H9 (cell line): ENCODE data around the gene PIM3. TPM values are rescaled to one million over a fixed set of nuclear protein-coding genes. Genes with fewer than 3 reads are reported as not detected.

Experiments
- DNase-seq: peaks from one replicate; pipeline ENCODE4 v3.0.0-alpha.2; 2017
- H2AFZ ChIP-seq: one replicate; pipeline ENCODE4 v1.6.1; 2013; ENCODE audit warnings: mild to moderate bottlenecking, low read length, control low read depth, moderate library complexity
- H2AK5ac ChIP-seq: 2 replicates; pipeline ENCODE4 v1.6.1; 2013; ENCODE audit warnings: low read length, control low read depth, mixed read lengths; ENCODE audit not compliant: insufficient read length
- H2BK120ac ChIP-seq: one replicate; pipeline ENCODE4 v1.6.1; 2013; ENCODE audit warnings: low read depth, mild to moderate bottlenecking, low read length, control low read depth, inconsistent platforms; ENCODE audit not compliant: poor library complexity, severe bottlenecking
- H2BK12ac ChIP-seq: 2 replicates; pipeline ENCODE4 v1.6.1; 2013; ENCODE audit warnings: low read length, control low read depth, mixed read lengths, low read depth; ENCODE audit not compliant: insufficient read length
- H2BK15ac ChIP-seq: 2 replicates; pipeline ENCODE4 v1.6.1; 2013; ENCODE audit warnings: low read depth, low read length, control low read depth
- H2BK20ac ChIP-seq: one replicate; pipeline ENCODE4 v1.6.1; 2013; ENCODE audit warnings: low read depth, mild to moderate bottlenecking, low read length, control low read depth, inconsistent platforms; ENCODE audit not compliant: poor library complexity, severe bottlenecking
- H2BK5ac ChIP-seq: 2 replicates; pipeline ENCODE4 v1.6.1; 2013; ENCODE audit warnings: low read length, control low read depth, mixed read lengths; ENCODE audit not compliant: insufficient read length
- H3K14ac ChIP-seq: 2 replicates; pipeline ENCODE4 v1.6.1; 2013; ENCODE audit warnings: low read length, control low read depth; ENCODE audit not compliant: insufficient read depth
- H3K18ac ChIP-seq: 2 replicates; pipeline ENCODE4 v1.6.1; 2013; ENCODE audit warnings: low read depth, mild to moderate bottlenecking, mixed read lengths, low read length, control low read depth; ENCODE audit not compliant: insufficient read length
- H3K23ac ChIP-seq: 2 replicates; pipeline ENCODE4 v1.6.1; 2013; ENCODE audit warnings: low read length, control low read depth, mixed read lengths, low read depth; ENCODE audit not compliant: insufficient read length
- H3K23me2 ChIP-seq: 2 replicates; pipeline ENCODE4 v1.6.1; 2013; ENCODE audit warnings: low read depth, mild to moderate bottlenecking, mixed read lengths, low read length, control low read depth; ENCODE audit not compliant: insufficient read length, poor library complexity, severe bottlenecking
- H3K27ac ChIP-seq: 2 replicates; pipeline ENCODE4 v1.5.1; 2013; ENCODE audit warnings: low read length, control low read depth, mixed read lengths, low read depth; ENCODE audit not compliant: insufficient read length
- H3K27me3 ChIP-seq: 2 replicates; pipeline ENCODE4 v1.6.1; 2013; ENCODE audit warnings: low read length, control low read depth, inconsistent platforms; ENCODE audit not compliant: insufficient read depth
- H3K4ac ChIP-seq: 2 replicates; pipeline ENCODE4 v1.6.1; 2013; ENCODE audit warnings: low read depth, mild to moderate bottlenecking, control low read depth, inconsistent platforms, low read length, moderate library complexity
- H3K4me1 ChIP-seq: 2 replicates; pipeline ENCODE4 v1.6.1; 2013; ENCODE audit warnings: low read length, control low read depth, inconsistent platforms; ENCODE audit not compliant: insufficient read depth
- H3K4me2 ChIP-seq: 2 replicates; pipeline ENCODE4 v1.6.1; 2013; ENCODE audit warnings: low read length, control low read depth, mixed read lengths; ENCODE audit not compliant: insufficient read length, insufficient read depth
- H3K56ac ChIP-seq: 2 replicates; pipeline ENCODE4 v1.6.1; 2013; ENCODE audit warnings: low read depth, mild to moderate bottlenecking, mixed read lengths, low read length, control low read depth; ENCODE audit not compliant: insufficient read length
- H3K79me1 ChIP-seq: 2 replicates; pipeline ENCODE4 v1.6.1; 2013; ENCODE audit warnings: low read depth, mild to moderate bottlenecking, moderate library complexity, low read length, control low read depth, inconsistent platforms; ENCODE audit not compliant: insufficient read depth, poor library complexity, severe bottlenecking
- H3K79me2 ChIP-seq: 2 replicates; pipeline ENCODE4 v1.6.1; 2013; ENCODE audit warnings: low read length, control low read depth, inconsistent platforms; ENCODE audit not compliant: insufficient read depth
- H3K9ac ChIP-seq: 2 replicates; pipeline ENCODE4 v1.6.1; 2013; ENCODE audit warnings: low read length, control low read depth, mixed read lengths; ENCODE audit not compliant: insufficient read length; ENCODE audit errors: extremely low read depth
- H3K9me3 ChIP-seq: one replicate; pipeline ENCODE4 v1.6.1; 2013; ENCODE audit warnings: low read depth, low read length, inconsistent platforms; ENCODE audit not compliant: control insufficient read depth
- H3T11ph ChIP-seq: one replicate; pipeline ENCODE4 v1.6.1; 2013; ENCODE audit warnings: mild to moderate bottlenecking, low read length, control low read depth, inconsistent platforms
- H4K20me1 ChIP-seq: one replicate; pipeline ENCODE4 v1.6.1; 2013; ENCODE audit not compliant: control insufficient read depth, insufficient read length, insufficient read depth
- H4K5ac ChIP-seq: 2 replicates; pipeline ENCODE4 v1.6.1; 2013; ENCODE audit warnings: low read depth, mild to moderate bottlenecking, mixed read lengths, low read length, control low read depth; ENCODE audit not compliant: insufficient read length
- H4K8ac ChIP-seq: replicated peaks from 2 replicates; pipeline ENCODE4 v1.6.1; 2013; ENCODE audit warnings: low read length, control low read depth, mixed read lengths, low read depth; ENCODE audit not compliant: insufficient read length
- H4K91ac ChIP-seq: 2 replicates; pipeline ENCODE4 v1.6.1; 2013; ENCODE audit warnings: low read depth, mild to moderate bottlenecking, moderate library complexity, mixed read lengths, low read length, control low read depth; ENCODE audit not compliant: insufficient read length
- H3K27ac Mint-ChIP-seq, 3 experiments: 2 replicates in 2 of 3; 3 replicates in 1 of 3; pipeline ENCODE4 v1.8.0; 2020 to 2021; ENCODE audit warnings: mixed read lengths in 3 of 3, mild to moderate bottlenecking in 1 of 3, moderate library complexity in 1 of 3
- H3K27me3 Mint-ChIP-seq: 2 replicates; pipeline ENCODE4 v1.8.0; 2021; ENCODE audit warnings: low read depth, mild to moderate bottlenecking, moderate library complexity, mixed read lengths
- H3K36me3 Mint-ChIP-seq, 3 experiments: 2 replicates in 2 of 3; 3 replicates in 1 of 3; pipeline ENCODE4 v1.8.0; 2020 to 2021; ENCODE audit warnings: low read depth in 3 of 3, mixed read lengths in 3 of 3; ENCODE audit not compliant: insufficient read depth in 1 of 3
- H3K4me1 Mint-ChIP-seq, 2 experiments: 2 replicates each; pipeline ENCODE4 v1.8.0; 2020; ENCODE audit warnings: mixed read lengths in 2 of 2
- H3K4me3 Mint-ChIP-seq, 2 experiments: 2 replicates in 1 of 2; 3 replicates in 1 of 2; pipeline ENCODE4 v1.8.0; 2020 to 2021; ENCODE audit warnings: mild to moderate bottlenecking in 2 of 2, mixed read lengths in 2 of 2, moderate library complexity in 1 of 2
- H3K9me3 Mint-ChIP-seq, 2 experiments: 2 replicates in 1 of 2; 3 replicates in 1 of 2; pipeline ENCODE4 v1.8.0; 2020; ENCODE audit warnings: mild to moderate bottlenecking in 2 of 2, mixed read lengths in 2 of 2, moderate library complexity in 1 of 2
- CTCF ChIP-seq: fragments of 200-600 bp; sonication (generic); conservative IDR thresholded peaks from 3 replicates; pipeline ENCODE4 v1.8.0; 2021; ENCODE audit warnings: antibody characterized with exemption, mild to moderate bottlenecking
- WGBS: extraction: QIAGEN DNeasy Blood & Tissue Kit; methylation state at CpG from one replicate; pipeline ENCODE4 v1.1.7; 2013; ENCODE audit warnings: missing lambda C conversion rate, low lambda C conversion rate, mixed read lengths; ENCODE audit not compliant: insufficient read length; ENCODE audit errors: extremely low coverage; 5-methylcytosine and 5-hydroxymethylcytosine counted together
- total RNA-seq: library from RNA; stranded (reverse); gene quantifications from 2 replicates; pipeline ENCODE4 v1.2.1, GENCODE V29; 2021

The PIM3 gene
- total RNA-seq, 1 experiment from 2014 or later = 43.4 TPM

DNA sequence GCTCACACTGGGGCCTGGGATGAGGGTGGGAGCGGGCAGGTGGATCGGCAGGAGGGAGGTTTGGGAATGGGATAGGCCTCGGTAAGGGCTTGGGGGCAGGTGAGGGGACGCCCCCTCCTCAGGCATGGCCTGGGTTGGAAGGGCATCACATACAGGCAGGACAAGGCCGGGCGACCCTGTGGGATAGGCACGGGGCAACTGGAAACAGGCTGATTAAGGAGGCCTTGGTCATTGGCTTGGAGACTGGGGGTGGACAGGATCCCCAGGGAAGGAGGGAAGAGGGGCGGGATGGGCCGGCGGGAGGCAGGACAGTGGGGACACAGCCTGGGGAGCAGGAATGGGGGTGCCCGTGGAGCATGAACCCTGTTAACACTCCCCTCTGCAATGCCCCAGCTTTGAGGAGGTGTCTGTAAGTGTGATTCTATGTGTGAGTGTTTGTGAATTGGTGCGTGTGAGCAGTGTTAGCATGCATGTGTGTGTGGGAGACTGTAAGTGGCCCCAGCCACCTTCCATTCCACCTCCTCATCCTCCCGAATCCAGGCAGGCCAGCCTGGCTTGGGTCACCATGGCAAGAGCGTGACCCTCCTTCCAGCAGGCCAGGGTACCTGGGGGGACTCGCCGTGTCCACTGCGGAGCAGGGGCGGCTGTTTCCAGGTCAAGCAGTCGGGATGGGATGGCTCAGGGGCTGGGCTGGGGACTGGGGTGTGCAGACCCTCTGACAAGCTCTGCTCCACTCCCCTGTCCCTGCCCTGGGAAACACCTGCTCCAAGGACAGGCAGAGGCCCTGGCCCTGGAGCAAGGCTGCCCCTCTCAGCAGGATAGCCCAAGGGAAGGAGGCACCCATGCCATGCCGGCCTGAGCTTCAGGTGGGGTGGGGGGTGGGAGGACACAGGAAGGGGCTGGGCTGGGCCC lies 3.4 kb upstream of the PIM3 start:
- Mint-ChIP-seq H3K4me1 (peaks cover 0 to 8% of the 10 kb centered on the region in 2 experiments; a peak in 3 of 4 replicates), H3K36me3 (peaks cover 0 to 4% (median 0%) of the 10 kb centered on the region in 3 experiments; a peak in 3 of 7 replicates), H3K9me3 (no peaks in the 10 kb centered on the region), H3K4me3 (no peak overlapping the region), H3K27ac (0 out of 7 replicates have a peak overlapping the region, but pooled peaks of 1 of the 3 experiments have one; percentile 17), H3K27me3 (peaks cover 4% of the 10 kb centered on the region)
- H3K79me1 ChIP-seq = no peaks in the 10 kb centered on the region
- no CpG with 5 or more reads among the region's 20 CpGs for WGBS
- H3K23me2 ChIP-seq = no peaks in the 10 kb centered on the region
- no peak overlapping the region for H3K18ac ChIP-seq
- no peak overlapping the region for H2BK120ac ChIP-seq
- H3K9ac ChIP-seq = no peak overlapping the region
- no peak overlapping the region for H2BK12ac ChIP-seq
- H4K5ac ChIP-seq = no peak overlapping the region
- no peaks in the 10 kb centered on the region for H3K9me3 ChIP-seq
- no peaks in the 10 kb centered on the region for H4K20me1 ChIP-seq
- H3K27ac ChIP-seq = no peak overlapping the region
- no peak overlapping the region for H4K8ac ChIP-seq
- no peak overlapping the region for H2BK15ac ChIP-seq
- no peak overlapping the region for H3K23ac ChIP-seq
- TF ChIP-seq CTCF = no peak
- no peak overlapping the region for H3K4me2 ChIP-seq
- no peak overlapping the region; the same call in 1 of the 2 replicates for H3K14ac ChIP-seq
- DNase-seq = no peak
- no peak overlapping the region for H2AFZ ChIP-seq
- H3K4me1 ChIP-seq = no peaks in the 10 kb centered on the region
- no peak overlapping the region for H4K91ac ChIP-seq
- H3K79me2 ChIP-seq = no peaks in the 10 kb centered on the region; the same call in 1 of the 2 replicates
- no peaks in the 10 kb centered on the region for H3K27me3 ChIP-seq
- H3K4ac ChIP-seq = no peak overlapping the region
- no peak overlapping the region for H2AK5ac ChIP-seq
- no peak overlapping the region for H3K56ac ChIP-seq
- no peak overlapping the region for H3T11ph ChIP-seq
- H2BK5ac ChIP-seq = no peak overlapping the region
- no peak overlapping the region for H2BK20ac ChIP-seq
